GM06990 (cell line): Measurements from ENCODE around the gene NDUFA8.
A peak's percentile ranks its signal among the peaks of the same experiment; 100 is the strongest.

Experiments used
- DNase-seq: peaks from one replicate; pipeline ENCODE4 v3.0.0-alpha.2; 2011; ENCODE audit not compliant: insufficient read length; ENCODE audit errors: extremely low read depth
- H3K27me3 ChIP-seq: replicated peaks from 2 replicates; pipeline ENCODE4 v1.6.0; 2011; ENCODE audit warnings: low read length; ENCODE audit not compliant: control insufficient read depth, insufficient read depth
- H3K36me3 ChIP-seq: 2 replicates; pipeline ENCODE4 v1.5.1; 2011; ENCODE audit warnings: low read length; ENCODE audit not compliant: control insufficient read depth, insufficient read depth
- H3K4me3 ChIP-seq: replicated peaks from 2 replicates; pipeline ENCODE4 v1.5.1; 2011; ENCODE audit warnings: low read depth, mild to moderate bottlenecking, control low read depth, low read length
- CTCF ChIP-seq: IDR thresholded peaks from 2 replicates; pipeline ENCODE4 v1.5.1; 2011; ENCODE audit warnings: low read length, control low read depth, mild to moderate bottlenecking, inconsistent platforms; ENCODE audit not compliant: insufficient read depth, poor library complexity, severe bottlenecking

The NDUFA8 gene

GRCh38 chr9:122172131-122172530, 12.6 kb upstream of the NDUFA8 start:
- H3K36me3 ChIP-seq = no peaks in the 10 kb centered on the region
- no peak overlapping the region for H3K4me3 ChIP-seq
- H3K27me3 ChIP-seq = peaks cover 3% of the 10 kb centered on the region; the same call in 1 of the 2 replicates
- no peak for TF ChIP-seq CTCF
- DNase-seq = no peak

- no peak for TF ChIP-seq CTCF
- Histone ChIP-seq H3K36me3 (no peaks in the 10 kb centered on the region), H3K27me3 (no peaks in the 10 kb centered on the region; the same call in 1 of the 2 replicates), H3K4me3 (no peak overlapping the region)
- no peak for DNase-seq
These were observed 8.8 kb upstream of the NDUFA8 start for GRCh38 chr9:122168356-122168755.

- no peak for DNase-seq
- TF ChIP-seq CTCF = no peak
- no peaks in the 10 kb centered on the region for H3K36me3 ChIP-seq
- no peak overlapping the region for H3K4me3 ChIP-seq
- no peaks in the 10 kb centered on the region; the same call in 1 of the 2 replicates for H3K27me3 ChIP-seq
These were observed 4.7 kb upstream of the NDUFA8 start for GRCh38 chr9:122164286-122164685.

- no peak for DNase-seq
- no peak for TF ChIP-seq CTCF
- no peak overlapping the region for H3K4me3 ChIP-seq
- no peaks in the 10 kb centered on the region; the same call in 1 of the 2 replicates for H3K27me3 ChIP-seq
- no peaks in the 10 kb centered on the region for H3K36me3 ChIP-seq
These were observed 2.8 kb upstream of the NDUFA8 start for GRCh38 chr9:122162415-122162814.

GRCh38 chr9:122159925-122160246, 307 bp upstream of the NDUFA8 start:
- TF ChIP-seq CTCF = no peak
- H3K27me3 ChIP-seq = no peaks in the 10 kb centered on the region
- peak overlapping the region; percentile 94; the same call in 1 of the 2 replicates for H3K4me3 ChIP-seq
- no peak for DNase-seq
- H3K36me3 ChIP-seq = no peaks in the 10 kb centered on the region; the same call in 1 of the 2 replicates

- H3K27me3 ChIP-seq = no peaks in the 10 kb centered on the region
- DNase-seq = peak; percentile 9
- peak; percentile 68 for TF ChIP-seq CTCF
- H3K4me3 ChIP-seq = no peak overlapping the region; the same call in 1 of the 2 replicates
- no peaks in the 10 kb centered on the region; the same call in 1 of the 2 replicates for H3K36me3 ChIP-seq
These were observed 1.4 kb downstream of the NDUFA8 start for GRCh38 chr9:122158202-122158601.
